ENCODE measurements around the gene GET4.

DNA sequence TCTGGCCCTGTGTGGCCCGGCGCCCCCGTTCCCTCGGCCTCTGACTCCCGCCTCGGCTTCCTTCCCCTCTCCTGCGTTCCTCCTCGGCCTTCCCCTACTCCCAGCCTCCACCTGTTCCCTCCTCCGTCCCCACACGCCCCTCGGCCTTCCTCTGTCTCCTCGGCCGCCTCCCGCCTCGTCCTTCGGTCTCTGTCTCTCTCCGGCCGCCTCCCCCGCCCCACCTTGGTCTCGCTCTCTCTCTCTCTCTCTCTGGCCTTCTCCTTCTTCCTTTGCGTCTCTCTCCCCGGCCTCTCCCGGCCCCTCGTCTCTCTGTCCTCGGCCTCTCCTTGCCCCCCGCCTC is 588 bp downstream of the GET4 start:
- TF ChIP-seq TAF1 (IDR thresholded peaks at IDR 0.05; ENCODE audit: low read depth, low read length) = no peak
- no peak for TF ChIP-seq POLR2AphosphoS5 (IDR thresholded peaks at IDR 0.05; ENCODE audit: low read depth, low read length)
